HepG2 (cell line): ENCODE data around the gene ESYT3.

Experiments
- CREB1 ChIP-seq, 2 experiments: fragments of 450-650 bp in 1 of 2; IDR thresholded peaks; 2 replicates each; pipeline ENCODE4 v1.6.1; 2016 to 2017; ENCODE audit warnings: control low read depth in 1 of 2, mild to moderate bottlenecking in 1 of 2, missing compliant biosample characterization in 1 of 2, missing genetic modification characterization in 1 of 2
- FOSL2 ChIP-seq: sonication (generic); formaldehyde crosslinking; IDR thresholded peaks from 2 replicates; pipeline ENCODE4 v1.4.0; 2020; ENCODE audit warnings: missing genetic modification reagents
- MAFF ChIP-seq: IDR thresholded peaks from 2 replicates; pipeline ENCODE4 v1.6.1; 2011; ENCODE audit warnings: low read depth, low read length, improper control_type of control experiment
- ZFP90 ChIP-seq: sonication (generic); formaldehyde crosslinking; IDR thresholded peaks from 2 replicates; pipeline ENCODE4 v1.8.0; 2022; ENCODE audit warnings: missing genetic modification reagents, mild to moderate bottlenecking, inconsistent platforms, borderline replicate concordance

DNA sequence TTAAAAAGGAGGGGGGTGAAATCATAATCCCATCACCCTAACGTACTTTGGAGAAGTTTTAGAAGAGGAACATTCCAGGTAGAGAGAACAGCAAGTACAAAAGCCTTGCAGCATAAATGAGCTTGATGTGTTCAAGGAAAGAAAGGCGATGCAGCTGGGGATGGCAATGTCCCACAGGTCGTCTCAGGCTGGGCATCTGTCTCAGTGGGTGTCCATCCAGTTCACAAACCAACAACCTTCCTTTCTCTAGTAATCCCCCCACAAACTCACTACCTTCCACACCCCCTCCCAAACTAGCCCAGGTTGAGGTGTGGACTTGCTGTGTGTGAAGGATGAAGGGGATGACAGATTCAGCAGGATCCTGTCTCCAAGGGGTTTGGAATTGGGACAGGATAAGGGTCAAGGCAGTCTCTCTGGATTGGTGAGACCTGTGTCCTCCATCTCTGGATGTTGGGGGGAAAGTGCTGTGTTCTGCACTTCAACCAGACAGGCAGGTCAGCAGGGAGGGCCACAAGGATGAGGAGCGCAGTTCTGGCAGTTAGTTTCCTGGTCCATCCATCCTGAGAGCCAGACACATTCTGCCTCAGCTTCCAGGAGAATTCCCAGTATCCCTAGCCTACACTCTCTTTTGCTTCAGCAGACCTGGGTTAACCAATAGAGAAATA is 1.7 kb upstream of the ESYT3 start:
- no peak for TF ChIP-seq CREB1 (IDR thresholded peaks at IDR 0.05)
- no peak for TF ChIP-seq CREB1 (CRISPR knock-in tag; IDR thresholded peaks at IDR 0.05)
- no peak for TF ChIP-seq FOSL2 (CRISPR knock-in tag)
- TF ChIP-seq ZFP90 (CRISPR knock-in tag) = no peak
- no peak for TF ChIP-seq MAFF
